GM18517 (cell line): Measurements from ENCODE around the gene HAX1.
A peak's percentile ranks its signal among the peaks of the same experiment; 100 is the strongest.

Experiments
- ATAC-seq: cut with Tn5 transposase; IDR thresholded peaks from one replicate; pipeline ENCODE4 v1.9.1; 2021; ENCODE audit warnings: mild to moderate bottlenecking, moderate library complexity; ENCODE audit not compliant: unreplicated experiment

Gene HAX1

DNA sequence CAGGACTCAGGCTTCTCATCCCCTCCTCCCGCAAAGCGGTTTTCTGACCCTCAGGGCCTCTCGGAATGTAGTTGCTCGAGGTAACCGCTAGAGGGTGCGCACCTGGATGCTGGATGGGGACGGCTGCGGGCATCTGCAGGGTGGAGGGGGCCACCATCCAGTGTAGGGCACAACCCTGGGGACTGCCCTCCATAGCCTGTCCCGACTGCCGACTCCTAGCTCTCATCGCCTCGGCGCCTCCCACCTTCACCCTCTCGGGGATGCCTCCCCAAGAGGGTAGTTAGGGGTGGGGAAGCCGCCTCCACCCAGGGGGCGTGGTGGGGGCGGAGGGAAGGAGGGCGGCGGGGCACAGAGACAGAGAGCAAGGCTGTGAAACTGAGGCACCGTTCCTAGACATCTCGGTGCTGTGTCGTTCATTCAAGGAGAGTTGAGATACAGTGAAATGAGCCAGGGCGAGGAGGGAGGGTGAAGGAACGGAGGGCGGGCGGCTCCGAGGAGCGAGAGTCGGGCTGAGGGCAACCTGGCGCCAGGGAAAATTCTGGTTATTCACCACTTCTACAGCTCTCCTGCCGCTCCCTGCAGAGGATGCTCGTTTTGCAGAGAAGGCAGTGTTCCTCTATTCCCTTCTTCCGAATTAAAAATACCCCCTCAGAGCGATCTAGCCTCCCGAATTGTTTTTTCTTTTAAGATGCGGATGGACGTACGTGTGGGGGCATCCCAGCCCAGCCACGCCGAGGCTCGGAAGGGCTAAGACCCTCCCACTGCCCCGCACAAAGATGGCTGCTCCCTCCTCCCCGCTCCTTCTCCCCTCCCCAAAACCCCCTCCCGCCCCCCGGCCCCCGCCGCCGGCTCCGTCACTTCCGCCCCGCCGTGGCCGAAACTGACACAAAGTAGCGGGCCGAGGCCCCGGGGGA lies 52.5 kb downstream of the HAX1 start, which contains the start of gene ATP8B2:
TSS of gene ATP8B2 (plus strand) at position 857 of the 914 bp plus-strand sequence. CDS start 2,617 bp downstream, outside the sequence.
- ATAC-seq = peak; percentile 49
